ENCODE data around the gene APOO.

The APOO gene

GRCh38 chrX:23857363-23857762 lies 50.4 kb downstream of the APOO start:
- no peak for DNase-seq

GRCh38 chrX:23855569-23855968 lies 52.2 kb downstream of the APOO start:
- no peak for DNase-seq

GRCh38 chrX:23854945-23855344 lies 52.8 kb downstream of the APOO start:
- DNase-seq: no peak

GRCh38 chrX:23854122-23854521 lies 53.6 kb downstream of the APOO start:
- no peak for DNase-seq

- no peak for DNase-seq
These were observed 56.2 kb downstream of the APOO start for GRCh38 chrX:23851544-23851943.

- DNase-seq: no peak
These were observed 58.5 kb downstream of the APOO start for GRCh38 chrX:23849241-23849640.

GRCh38 chrX:23845351-23845817 lies 62.4 kb downstream of the APOO start:
- no peak for DNase-seq

GRCh38 chrX:23844502-23845138 lies 63.1 kb downstream of the APOO start:
- DNase-seq: no peak

GRCh38 chrX:23841847-23842522 lies 65.8 kb downstream of the APOO start:
- no peak for DNase-seq

- DNase-seq: no peak
These were observed 67.1 kb downstream of the APOO start for GRCh38 chrX:23840674-23841073.

- no peak for DNase-seq
These were observed 68.8 kb downstream of the APOO start for GRCh38 chrX:23838953-23839352.

- DNase-seq: no peak
These were observed 75.0 kb downstream of the APOO start for GRCh38 chrX:23832721-23833120.

- DNase-seq: no peak
These were observed 78.9 kb downstream of the APOO start for GRCh38 chrX:23828881-23829280.

GRCh38 chrX:23826653-23827052 lies 81.1 kb downstream of the APOO start:
- no peak for DNase-seq

- no peak for DNase-seq
These were observed 81.5 kb downstream of the APOO start for GRCh38 chrX:23826216-23826615.

GRCh38 chrX:23825675-23826074 lies 82.1 kb downstream of the APOO start:
- no peak for DNase-seq

- DNase-seq: no peak
These were observed 84.9 kb downstream of the APOO start for GRCh38 chrX:23822841-23823240.

GRCh38 chrX:23822397-23822796 lies 85.3 kb downstream of the APOO start:
- DNase-seq: no peak

GRCh38 chrX:23821847-23822246 lies 85.9 kb downstream of the APOO start:
- DNase-seq: no peak

- no peak for DNase-seq
These were observed 87.4 kb downstream of the APOO start for GRCh38 chrX:23820235-23820782.

- no peak for DNase-seq
These were observed 88.1 kb downstream of the APOO start for GRCh38 chrX:23819385-23820234.

GRCh38 chrX:23817979-23818336 lies 89.8 kb downstream of the APOO start:
- no peak for DNase-seq

GRCh38 chrX:23816179-23816578 lies 91.6 kb downstream of the APOO start:
- no peak for DNase-seq

- no peak for DNase-seq
These were observed 92.4 kb downstream of the APOO start for GRCh38 chrX:23815376-23815775.
